ENCODE data around the gene ZRANB1. TPM values are rescaled to one million over a fixed set of nuclear protein-coding genes. Genes with fewer than 3 reads are reported as not detected.

ZRANB1 gene
- total and polyA plus RNA-seq, 2 experiments from 2014 or later: 4.2 to 26.7 TPM

- no peak for TF ChIP-seq REST (IDR thresholded peaks at IDR 0.05; ENCODE audit: unreplicated experiment)
- no peak for TF ChIP-seq JUNB (IDR thresholded peaks at IDR 0.05; ENCODE audit: unreplicated experiment)
- no peak for TF ChIP-seq ZNF331 (CRISPR knock-in tag; IDR thresholded peaks at IDR 0.05; ENCODE audit: low read depth)
- no peak for TF ChIP-seq CTCF (conservative IDR thresholded peaks at IDR 0.05; ENCODE audit: low read depth in 2 of 2)
- TF ChIP-seq STAT1 (IDR thresholded peaks at IDR 0.05; ENCODE audit: unreplicated experiment): no peak
- TF ChIP-seq NANOG (IDR thresholded peaks at IDR 0.05; ENCODE audit: borderline replicate concordance): no peak
- no peak for TF ChIP-seq EZH2phosphoT487 (IDR thresholded peaks at IDR 0.05; ENCODE audit: unreplicated experiment)
These were observed 42.5 kb downstream of the ZRANB1 start (continued) for GRCh38 chr10:124984376-124984775.

- H3K36me3 Mint-ChIP-seq (ENCODE audit: low read depth): peaks cover 69% of the 10 kb centered on the region
- TF ChIP-seq ZNF462 (CRISPR knock-in tag; IDR thresholded peaks at IDR 0.05) (no peak), JUNB (IDR thresholded peaks at IDR 0.05; ENCODE audit: unreplicated experiment) (no peak), NANOG (IDR thresholded peaks at IDR 0.05; ENCODE audit: borderline replicate concordance) (no peak), REST (IDR thresholded peaks at IDR 0.05; ENCODE audit: unreplicated experiment) (no peak), EZH2 (IDR thresholded peaks at IDR 0.05; ENCODE audit: low read depth, unreplicated experiment) (no peak)
These were observed 43.2 kb downstream of the ZRANB1 start for GRCh38 chr10:124985162-124985561.

More at GRCh38 chr10:124985162-124985561, 43.2 kb downstream of the ZRANB1 start:
- Histone ChIP-seq H3F3A (replicated peaks; ENCODE audit: low read depth) (peaks cover 14% of the 10 kb centered on the region), H3K79me2 (replicated peaks; ENCODE audit: insufficient read depth) (peaks cover 6% of the 10 kb centered on the region; the same call in 1 of the 2 replicates), H3K27me3 (ENCODE audit: insufficient read depth) (no peaks in the 10 kb centered on the region), H3K4me1 (ENCODE audit: insufficient read depth) (no peaks in the 10 kb centered on the region), H2AFZ (no peak overlapping the region), H4K20me1 (replicated peaks; ENCODE audit: insufficient read depth) (peaks cover 8% of the 10 kb centered on the region), H3K27ac (ENCODE audit: low read depth) (no peak overlapping the region), H3K4me3 (no peak overlapping the region), H3K9me2 (ENCODE audit: insufficient read depth) (no peaks in the 10 kb centered on the region), H3K36me3 (ENCODE audit: insufficient read depth) (peaks cover 25% of the 10 kb centered on the region; the same call in 1 of the 2 replicates), H3K4me2 (no peak overlapping the region)
- no peak for DNase-seq (ENCODE audit: low spot score)
- H3K4me1 Mint-ChIP-seq: 0 out of 3 replicates have a peak, but pooled peaks cover 4% of the 10 kb centered on the region
- no peak overlapping the region for H3K27ac Mint-ChIP-seq
- H3K27me3 Mint-ChIP-seq (ENCODE audit: insufficient read depth, low read depth, poor library complexity): peaks cover 28% of the 10 kb centered on the region
- H3K9me3 Mint-ChIP-seq: no peaks in the 10 kb centered on the region
- ATAC-seq: no peak
- no peak overlapping the region for H3K4me3 Mint-ChIP-seq
